EL (cell line): Measurements from ENCODE around the gene NRGN.

Source experiments
- DNase-seq: peaks from one replicate; pipeline ENCODE4 v3.0.0-alpha.2; 2016

NRGN gene

DNA sequence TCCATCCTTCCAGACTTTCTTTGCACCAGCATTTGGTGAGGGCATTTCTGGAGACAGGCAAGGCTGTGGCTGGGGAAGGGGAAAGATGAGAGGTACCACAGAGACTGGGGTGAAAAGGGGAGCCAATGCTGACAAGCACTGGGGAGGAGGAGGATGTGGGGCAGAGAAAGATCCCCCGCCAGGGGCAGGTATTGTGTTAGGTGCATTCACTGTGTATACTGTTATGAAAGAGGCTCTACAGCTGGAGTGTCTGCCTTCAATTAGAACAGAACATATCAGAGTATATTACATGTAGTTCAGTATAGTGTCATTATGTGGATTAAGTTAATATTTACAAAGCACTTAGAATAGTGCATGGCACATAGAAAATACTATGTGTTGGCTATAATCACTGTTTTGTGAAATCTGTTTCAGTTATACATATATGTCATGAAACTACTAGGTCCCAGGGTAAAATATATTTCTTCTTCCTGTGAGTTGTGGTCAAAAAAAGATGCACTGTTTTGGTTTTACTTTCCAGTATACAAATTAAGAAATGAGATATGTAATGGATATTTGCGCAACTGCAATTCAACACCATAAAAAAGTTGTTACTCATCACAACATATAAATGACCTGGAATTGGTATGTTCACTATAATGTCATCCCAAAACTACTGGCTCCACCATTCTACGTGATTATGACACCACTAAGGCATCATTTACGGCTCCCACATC, 52.0 kb downstream of the NRGN start:
- DNase-seq = peak; percentile 17

DNA sequence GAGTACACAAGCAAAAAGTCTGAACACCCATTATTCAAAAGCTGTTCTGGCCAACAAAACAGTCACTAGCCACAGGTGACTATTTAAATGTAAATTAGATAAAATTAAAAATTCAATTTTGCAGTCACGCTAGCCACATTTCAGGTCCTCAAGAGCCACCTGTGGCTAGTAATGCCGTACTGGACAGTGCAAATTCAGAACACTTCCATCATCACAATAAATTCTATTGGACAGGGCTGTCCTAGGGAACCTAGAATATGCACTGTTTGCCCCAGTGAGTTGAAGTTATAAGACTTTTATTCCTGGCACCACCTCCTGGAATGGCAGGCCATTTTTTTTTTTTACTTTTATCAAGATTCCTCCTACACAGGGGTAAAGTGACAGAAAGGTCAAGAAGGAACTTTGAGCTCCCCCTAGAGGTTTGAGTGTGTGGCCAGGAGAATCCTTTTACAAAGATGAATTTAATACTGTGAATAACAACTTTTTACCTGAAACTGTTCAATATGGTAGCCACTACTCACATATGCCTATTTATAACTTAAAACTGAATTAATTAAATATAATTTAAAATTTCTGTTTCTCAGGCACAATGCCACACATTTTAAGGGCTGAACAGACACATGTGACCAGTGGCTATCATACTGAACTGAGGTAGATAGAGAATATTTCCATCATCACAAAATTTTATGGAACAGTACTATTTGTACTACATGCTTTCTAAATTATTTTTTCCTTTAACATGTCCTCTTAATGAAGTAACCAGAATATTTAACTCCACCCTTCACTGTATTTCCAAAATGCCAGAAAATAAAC, 53.9 kb downstream of the NRGN start:
- DNase-seq = peak; percentile 55

DNA sequence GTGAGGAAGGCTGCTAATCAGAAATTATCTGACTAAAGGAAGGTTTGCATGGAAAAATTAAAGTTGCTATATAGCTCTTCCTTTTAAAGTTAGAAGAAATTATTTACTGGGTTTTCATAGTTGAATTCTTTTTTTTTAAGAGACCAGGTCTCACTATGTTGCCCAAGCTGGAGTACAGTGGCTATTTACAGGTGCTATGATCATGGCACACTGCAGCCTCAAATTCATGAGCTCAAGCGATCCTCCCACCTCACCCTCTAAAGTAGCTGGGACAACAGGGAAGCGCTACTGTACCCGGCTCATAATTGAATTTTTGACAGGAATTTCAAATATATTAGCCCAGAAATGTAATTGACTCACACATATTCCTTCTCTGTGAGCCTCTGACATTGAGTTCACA, 56.6 kb downstream of the NRGN start:
- no peak for DNase-seq
